Activated CD4-positive, alpha-beta memory T cell treated with anti-CD3 and anti-CD28 coated beads for 36 hours (primary cell): ENCODE results near the gene JMJD6. TPM values are rescaled to one million over a fixed set of nuclear protein-coding genes. Genes with fewer than 3 reads are reported as not detected.

Experiments
- CTCF ChIA-PET: fragments of 350-600 bp; sonication (Branson Sonifier 250); formaldehyde crosslinking; loops from one replicate; lab custom pipeline; 2021; ENCODE audit warnings: antibody characterized with exemption, inconsistent platforms; lab: Charles Lee
- POLR2A ChIA-PET: fragments of 350-600 bp; sonication (Branson Sonifier 250); formaldehyde crosslinking; loops from one replicate; lab custom pipeline; 2021; ENCODE audit warnings: antibody characterized with exemption; lab: Charles Lee
- DNase-seq: peaks from one replicate; pipeline ENCODE4 v3.0.0-alpha.2; 2020
- H3K27ac Mint-ChIP-seq: one replicate; pipeline ENCODE4 v1.8.0; 2021; ENCODE audit warnings: mixed read lengths
- H3K27me3 Mint-ChIP-seq: one replicate; pipeline ENCODE4 v1.8.0; 2021; ENCODE audit warnings: mixed read lengths
- H3K36me3 Mint-ChIP-seq: one replicate; pipeline ENCODE4 v1.8.0; 2021; ENCODE audit warnings: mixed read lengths
- H3K4me1 Mint-ChIP-seq: one replicate; pipeline ENCODE4 v1.8.0; 2021; ENCODE audit warnings: low read depth, mixed read lengths
- H3K4me3 Mint-ChIP-seq: one replicate; pipeline ENCODE4 v1.8.0; 2021; ENCODE audit warnings: mild to moderate bottlenecking, mixed read lengths
- H3K9me3 Mint-ChIP-seq: one replicate; pipeline ENCODE4 v1.8.0; 2021; ENCODE audit warnings: mixed read lengths
- intact Hi-C: fragments of 100-400 bp; cut with micrococcal nuclease; formaldehyde crosslinking; loops from one replicate; pipeline ENCODE4 v1.15.1; 2023
- microRNA-seq: library from miRNA; unstranded; fragments of <30 nt; microRNA quantifications from one replicate; pipeline ENCODE4 v1.2.0, GENCODE V29; 2022; ENCODE audit warnings: borderline number of aligned reads, borderline microRNAs expressed, borderline replicate concordance
- total RNA-seq, 2 experiments: library from RNA; stranded (reverse); gene quantifications; one replicate each; pipeline ENCODE4 v1.2.3, GENCODE V29; 2021

JMJD6 gene
- total RNA-seq, 2 experiments from 2014 or later: 53.4 to 56.6 TPM

DNA sequence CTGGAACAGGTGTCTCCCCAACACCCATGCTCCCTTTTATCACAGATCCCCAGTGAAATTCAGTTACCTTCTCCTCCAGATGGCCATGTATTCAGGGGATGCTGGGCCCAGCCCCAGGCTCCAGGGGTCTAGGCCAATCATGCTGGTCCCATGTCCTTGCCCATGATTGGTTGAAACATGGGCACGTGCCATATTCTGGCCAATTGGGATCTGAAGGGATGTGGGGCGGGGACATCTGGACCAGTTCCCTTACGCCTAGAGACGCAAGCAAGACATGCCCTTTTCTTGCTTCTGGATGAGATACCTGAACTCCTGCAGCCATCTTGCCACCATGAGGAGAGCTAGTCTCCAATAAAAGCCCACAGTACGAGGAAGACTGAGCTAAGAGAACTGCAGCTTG is 51.8 kb downstream of the JMJD6 start:
- Mint-ChIP-seq H3K36me3 (no peaks in the 10 kb centered on the region), H3K4me3 (no peak overlapping the region), H3K27ac (no peak overlapping the region), H3K9me3 (no peaks in the 10 kb centered on the region), H3K27me3 (no peaks in the 10 kb centered on the region), H3K4me1 (peaks cover 24% of the 10 kb centered on the region)
- no peak for DNase-seq
- ChIA-PET POLR2A (no interaction called here), CTCF (interaction anchor here (0.9 kb wide), 2 partner anchors 50 to 151 kb away, joined by 3 to 4 read pairs; no protein-coding TSS in a partner anchor)
- intact Hi-C loops: loop anchor here (5.0 kb wide), 1 partner anchor 53 kb away; the partner anchor contains the start of genes JMJD6 and METTL23

DNA sequence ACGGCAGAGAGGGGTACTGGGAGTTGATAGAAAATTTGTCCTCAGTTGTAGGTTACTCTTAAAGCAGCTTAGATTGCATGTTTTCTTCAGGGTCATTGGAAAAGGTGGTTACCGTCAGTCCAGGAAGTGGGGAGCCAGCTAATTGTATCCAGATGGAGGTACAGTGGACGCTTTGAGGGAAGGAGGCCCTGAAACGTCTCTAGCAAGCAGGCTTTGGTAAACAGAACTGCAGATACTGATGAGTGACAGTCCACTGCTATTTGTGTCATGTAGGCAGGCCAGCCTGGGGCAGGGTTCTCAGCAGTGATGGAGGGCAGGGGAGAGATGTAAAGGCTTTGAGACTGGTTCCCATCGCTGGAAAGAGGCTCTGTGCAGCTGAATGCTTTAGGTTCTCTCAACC is 52.7 kb downstream of the JMJD6 start:
- Mint-ChIP-seq H3K9me3 (no peaks in the 10 kb centered on the region), H3K27ac (no peak overlapping the region), H3K27me3 (no peaks in the 10 kb centered on the region), H3K36me3 (no peaks in the 10 kb centered on the region), H3K4me3 (no peak overlapping the region), H3K4me1 (peaks cover 24% of the 10 kb centered on the region)
- intact Hi-C loops: loop anchor here (5.0 kb wide), 1 partner anchor 54 kb away; the partner anchor contains the start of genes JMJD6 and METTL23
- no peak for DNase-seq
- CTCF ChIA-PET: interaction anchor here (0.6 to 0.7 kb wide), 2 partner anchors 49 to 107 kb away, joined by 3 to 4 read pairs; no protein-coding TSS in a partner anchor
- POLR2A ChIA-PET: no interaction called here

DNA sequence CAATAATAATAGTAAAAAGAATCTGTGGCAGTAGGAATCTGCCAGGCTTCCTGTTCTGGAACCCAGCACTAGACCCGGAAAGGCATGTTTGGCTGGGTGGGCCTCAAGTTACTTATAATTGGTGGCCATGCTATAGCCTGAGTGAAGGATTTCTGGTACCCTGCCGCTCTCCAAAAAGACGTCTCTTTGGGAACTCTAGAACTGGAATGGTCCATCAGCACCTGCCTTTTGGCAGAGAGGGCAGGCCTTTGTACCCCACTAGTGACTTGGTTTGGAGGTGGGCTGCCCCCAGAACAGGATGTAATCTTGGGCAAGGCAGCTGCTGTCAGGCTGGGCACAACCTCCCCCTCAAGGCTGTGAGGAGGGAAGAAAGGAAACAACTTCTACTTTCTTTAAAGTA is 53.5 kb downstream of the JMJD6 start:
- Mint-ChIP-seq H3K27ac (no peak overlapping the region), H3K4me1 (peaks cover 24% of the 10 kb centered on the region), H3K27me3 (no peaks in the 10 kb centered on the region), H3K9me3 (no peaks in the 10 kb centered on the region), H3K36me3 (no peaks in the 10 kb centered on the region), H3K4me3 (peak overlapping the region; percentile 90)
- ChIA-PET POLR2A (interaction anchor here (0.9 to 2.3 kb wide), 2 partner anchors 29 to 115 kb away, joined by 4 to 11 read pairs; partner anchors contain the start of gene ST6GALNAC1), CTCF (interaction anchor here (1.0 to 2.8 kb wide), 3 partner anchors 9 to 150 kb away, joined by 3 to 26 read pairs (median 7); no protein-coding TSS in a partner anchor)
- DNase-seq: no peak
- intact Hi-C loops: loop anchor here (5.0 kb wide), 1 partner anchor 54 kb away; the partner anchor contains the start of genes JMJD6 and METTL23

DNA sequence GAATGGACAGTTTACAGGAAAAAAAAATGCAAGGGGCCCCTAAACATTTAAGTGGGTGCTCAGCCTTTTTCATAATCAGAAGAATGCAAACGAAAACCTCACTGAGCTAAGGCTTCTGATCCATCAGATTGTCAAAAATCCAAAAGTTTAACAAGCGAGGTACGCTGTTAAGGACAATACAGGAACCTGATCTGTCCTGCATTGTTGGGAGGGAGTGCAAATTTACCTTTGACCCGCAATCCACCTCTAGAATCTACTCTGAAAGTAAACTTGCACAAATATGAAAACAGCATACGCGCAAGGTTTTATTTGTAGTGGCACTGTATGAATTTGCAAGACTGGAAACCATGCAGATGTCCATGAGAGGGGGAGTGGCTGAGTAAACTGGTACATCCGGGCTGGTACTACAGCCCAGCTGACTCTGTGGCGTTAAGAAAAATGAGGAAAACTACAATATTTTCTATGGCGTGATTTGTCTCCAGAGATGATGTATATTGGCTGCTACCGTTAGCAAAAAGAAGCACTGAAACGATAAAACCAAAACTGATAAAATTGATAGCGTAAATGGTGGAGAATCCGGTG is 54.0 kb downstream of the JMJD6 start:
- H3K27me3 Mint-ChIP-seq: no peaks in the 10 kb centered on the region
- intact Hi-C loops: loop anchor here (5.0 kb wide), 1 partner anchor 55 kb away; the partner anchor contains the start of genes JMJD6 and METTL23
- DNase-seq: no peak
- peaks cover 24% of the 10 kb centered on the region for H3K4me1 Mint-ChIP-seq
- no peaks in the 10 kb centered on the region for H3K36me3 Mint-ChIP-seq
- POLR2A ChIA-PET: interaction anchor here (0.7 to 2.3 kb wide), 5 partner anchors 9 to 464 kb away, joined by 3 to 11 read pairs (median 4); partner anchors contain the start of gene ST6GALNAC1
- peak overlapping the region; percentile 90 for H3K4me3 Mint-ChIP-seq
- H3K27ac Mint-ChIP-seq: peak overlapping the region; percentile 93
- H3K9me3 Mint-ChIP-seq: no peaks in the 10 kb centered on the region
- CTCF ChIA-PET: interaction anchor here (0.6 to 2.8 kb wide), 4 partner anchors 10 to 149 kb away, joined by 3 to 26 read pairs (median 5); no protein-coding TSS in a partner anchor

DNA sequence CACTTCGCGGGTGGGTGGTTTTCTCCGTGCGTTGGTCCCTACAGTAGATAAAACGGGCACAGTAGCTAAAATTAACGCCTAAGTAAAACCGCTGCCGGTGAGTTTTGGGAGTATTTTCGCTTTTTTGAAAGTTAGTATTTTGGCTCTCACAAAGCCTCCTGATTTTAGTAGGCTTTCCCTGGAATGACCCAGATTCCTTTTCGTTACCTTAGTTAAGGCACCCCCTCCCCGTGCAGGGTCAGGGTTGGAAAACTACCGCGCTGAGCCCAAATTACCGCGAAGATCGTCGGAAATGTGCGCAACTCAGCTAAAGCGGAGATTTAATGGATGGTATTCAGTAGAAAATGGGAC is 54.5 kb downstream of the JMJD6 start:
- peak overlapping the region; percentile 93 for H3K27ac Mint-ChIP-seq
- no peak for DNase-seq
- peaks cover 24% of the 10 kb centered on the region for H3K4me1 Mint-ChIP-seq
- H3K4me3 Mint-ChIP-seq: peak overlapping the region; percentile 90
- no peaks in the 10 kb centered on the region for H3K36me3 Mint-ChIP-seq
- intact Hi-C loops: loop anchor here (2.0 to 5.0 kb wide), 3 partner anchors 43 to 157 kb away; partner anchors contain the start of genes JMJD6 and METTL23
- ChIA-PET POLR2A (interaction anchor here (0.7 to 2.3 kb wide), 5 partner anchors 10 to 463 kb away, joined by 3 to 11 read pairs (median 4); partner anchors contain the start of gene ST6GALNAC1), CTCF (interaction anchor here (0.6 to 2.8 kb wide), 4 partner anchors 10 to 149 kb away, joined by 3 to 26 read pairs (median 5); no protein-coding TSS in a partner anchor)
- H3K27me3 Mint-ChIP-seq: no peaks in the 10 kb centered on the region
- H3K9me3 Mint-ChIP-seq: no peaks in the 10 kb centered on the region

DNA sequence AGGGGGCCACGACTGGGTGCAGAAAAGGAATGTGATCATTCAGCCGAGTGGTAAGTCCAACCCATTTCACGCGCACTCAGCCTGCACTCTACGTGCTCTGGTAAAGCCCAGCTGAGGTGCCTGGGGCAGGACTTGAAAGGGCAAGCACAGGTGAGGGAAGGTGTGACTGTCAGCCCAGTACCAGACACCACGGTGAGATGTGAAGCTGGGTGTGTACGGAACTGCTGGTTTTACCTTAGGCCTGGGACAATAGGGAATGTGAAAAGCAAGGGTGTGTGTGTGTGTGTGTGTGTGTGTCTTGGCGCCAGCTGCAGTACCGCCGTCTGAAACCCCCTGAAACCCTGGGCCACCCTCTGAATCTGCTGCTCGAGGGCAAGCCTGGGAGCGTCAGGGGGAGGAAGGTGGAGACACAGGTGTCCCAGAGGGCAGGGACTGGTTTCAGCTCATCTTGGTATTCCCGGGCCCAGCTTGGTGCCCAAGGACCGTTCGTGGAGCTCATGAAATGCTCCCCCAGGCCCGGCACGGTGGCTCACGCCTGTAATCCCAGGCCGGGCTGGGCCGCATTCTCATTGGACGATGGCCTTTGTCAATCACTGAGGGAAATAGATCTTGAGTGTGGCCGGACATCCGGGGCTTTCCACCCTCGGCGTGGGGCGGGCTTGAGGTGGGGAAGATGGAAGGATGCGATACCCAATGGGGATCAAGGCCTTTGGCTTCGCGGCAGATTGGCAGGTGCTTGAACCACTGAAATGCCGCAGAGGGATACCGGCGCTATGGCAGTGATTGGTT is 55.1 kb downstream of the JMJD6 start:
- POLR2A ChIA-PET: interaction anchor here (0.7 to 2.3 kb wide), 4 partner anchors 10 to 462 kb away, joined by 3 to 11 read pairs (median 6); no protein-coding TSS in a partner anchor
- Mint-ChIP-seq H3K27me3 (no peaks in the 10 kb centered on the region), H3K27ac (peak overlapping the region; percentile 93), H3K4me1 (peaks cover 24% of the 10 kb centered on the region), H3K9me3 (no peaks in the 10 kb centered on the region), H3K36me3 (no peaks in the 10 kb centered on the region), H3K4me3 (peak overlapping the region; percentile 90)
- CTCF ChIA-PET: interaction anchor here (0.7 to 2.8 kb wide), 5 partner anchors 11 to 416 kb away, joined by 3 to 26 read pairs (median 3); no protein-coding TSS in a partner anchor
- intact Hi-C loops: loop anchor here (2.0 to 5.0 kb wide), 3 partner anchors 43 to 157 kb away; partner anchors contain the start of genes JMJD6 and METTL23
- peak; percentile 100 for DNase-seq

DNA sequence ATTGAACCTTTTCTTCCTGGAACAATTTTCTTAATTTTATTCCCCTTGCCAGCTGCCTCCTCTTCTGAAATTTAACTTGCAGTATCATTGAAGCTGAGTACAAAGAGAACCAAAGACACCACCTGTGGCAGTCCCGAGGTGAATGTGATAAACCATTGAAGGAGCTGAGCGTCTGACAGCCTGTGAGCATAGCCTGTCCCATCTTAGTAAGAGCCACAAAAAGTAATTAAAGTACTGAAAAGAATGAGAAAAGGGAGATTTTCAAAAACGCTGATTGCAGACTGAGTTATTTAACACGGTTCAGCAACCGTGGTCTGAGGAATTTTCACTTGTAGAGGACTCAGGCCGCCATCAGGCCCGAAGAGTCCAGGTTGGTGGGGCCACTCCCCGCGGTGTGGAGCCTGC is 55.7 kb downstream of the JMJD6 start:
- Mint-ChIP-seq H3K27me3 (no peaks in the 10 kb centered on the region), H3K4me1 (peaks cover 24% of the 10 kb centered on the region), H3K4me3 (peak overlapping the region; percentile 90), H3K9me3 (no peaks in the 10 kb centered on the region), H3K36me3 (no peaks in the 10 kb centered on the region), H3K27ac (peak overlapping the region; percentile 93)
- ChIA-PET POLR2A (interaction anchor here (2.3 kb wide), 1 partner anchor 113 kb away, joined by 11 read pairs; no protein-coding TSS in a partner anchor), CTCF (interaction anchor here (0.7 to 2.8 kb wide), 4 partner anchors 11 to 416 kb away, joined by 3 to 26 read pairs (median 3); no protein-coding TSS in a partner anchor)
- intact Hi-C loops: loop anchor here (2.0 to 5.0 kb wide), 3 partner anchors 44 to 156 kb away; partner anchors contain the start of genes JMJD6 and METTL23
- no peak for DNase-seq

DNA sequence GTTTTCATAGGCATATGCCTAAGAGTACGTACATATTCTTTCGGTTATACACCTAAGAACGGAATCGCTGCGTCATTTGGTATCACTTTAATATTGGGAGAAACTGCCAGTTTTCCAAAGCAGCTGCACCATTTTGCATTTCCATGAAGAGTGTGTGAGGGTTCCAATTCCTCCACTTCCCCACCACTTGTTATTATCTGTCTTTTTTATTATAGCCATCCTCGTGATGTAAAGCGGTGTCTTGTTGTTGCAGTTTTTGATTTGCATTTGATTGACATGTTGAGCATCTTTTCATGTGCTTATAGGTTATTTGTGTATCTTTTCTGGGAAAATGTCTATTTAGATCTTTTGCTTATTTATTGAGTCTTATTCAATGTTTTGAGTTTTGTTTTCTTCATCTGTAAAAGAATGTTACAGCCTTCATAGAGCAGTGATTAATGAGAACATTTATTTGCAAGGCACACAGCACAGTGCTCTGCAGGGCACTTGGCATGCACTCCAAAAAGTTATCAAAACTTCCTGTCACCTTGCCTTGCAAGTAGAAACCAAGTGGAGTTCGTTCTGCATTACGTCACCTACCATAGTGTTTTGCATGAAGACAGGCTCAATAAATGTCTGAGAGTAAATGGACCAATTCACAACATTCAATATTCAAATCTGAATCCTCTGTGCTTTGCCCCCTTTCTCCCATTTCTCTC is 56.2 kb downstream of the JMJD6 start:
- Mint-ChIP-seq H3K36me3 (no peaks in the 10 kb centered on the region), H3K27ac (peak overlapping the region; percentile 93), H3K4me3 (peak overlapping the region; percentile 5), H3K4me1 (peaks cover 24% of the 10 kb centered on the region), H3K27me3 (no peaks in the 10 kb centered on the region), H3K9me3 (no peaks in the 10 kb centered on the region)
- intact Hi-C loops: loop anchor here (2.0 to 5.0 kb wide), 3 partner anchors 45 to 155 kb away; partner anchors contain the start of genes JMJD6 and METTL23
- ChIA-PET CTCF (interaction anchor here (1.1 to 2.8 kb wide), 2 partner anchors 11 to 12 kb away, joined by 3 to 26 read pairs; no protein-coding TSS in a partner anchor), POLR2A (no interaction called here)
- DNase-seq: no peak

Small RNAs within 50 kb of the gene (microRNA-seq; reads per million reads assigned to microRNA genes)
- 7.1 reads per million, percentile 27 among the genes with 10 or more reads in this experiment for gene MIR636

Other genes starting within 250 kb of the JMJD6 start
- 10 to 100 TPM; 28.9 to 30.0 TPM for gene RHBDF2, start 225.2 kb downstream of the JMJD6 start, total RNA-seq
- gene CYGB, start 188.9 kb downstream of the JMJD6 start, total RNA-seq: not detected
- not detected for gene PRCD, start 186.6 kb downstream of the JMJD6 start, total RNA-seq
- gene ST6GALNAC2, start 140.7 kb downstream of the JMJD6 start, total RNA-seq: under 1 TPM; 0.19 to 0.51 TPM
- gene ST6GALNAC1, start 82.8 kb downstream of the JMJD6 start, total RNA-seq: 1 to 10 TPM; 1.1 to 2.3 TPM
- gene MXRA7, start 15.6 kb downstream of the JMJD6 start, total RNA-seq: 1 to 10 TPM; 7.5 to 8.0 TPM
- gene METTL23, start 233 bp upstream of the JMJD6 start, total RNA-seq: 10 to 100 TPM; 29.1 to 29.2 TPM
- 100 to 1,000 TPM; 299 TPM for gene SRSF2, start 10.7 kb upstream of the JMJD6 start, total RNA-seq
- 10 to 100 TPM; 17.5 to 18.3 TPM for gene MFSD11, start 11.5 kb upstream of the JMJD6 start, total RNA-seq
- gene MGAT5B, start 141.8 kb upstream of the JMJD6 start, total RNA-seq: under 1 TPM in 1 of 2 experiments, not detected in 1; 0.38 TPM